HG03095 (cell line): Measurements from ENCODE around the gene TOX3.

Experiments used
- ATAC-seq: cut with Tn5 transposase; IDR thresholded peaks from one replicate; pipeline ENCODE4 v1.9.1; 2021; ENCODE audit warnings: moderate library complexity; ENCODE audit not compliant: unreplicated experiment

The TOX3 gene

GRCh38 chr16:52567193-52567592 lies 20.2 kb upstream of the TOX3 start:
- no peak for ATAC-seq

- no peak for ATAC-seq
Measured at GRCh38 chr16:52563767-52564611, 17.0 kb upstream of the TOX3 start.

GRCh38 chr16:52562770-52563169 lies 15.8 kb upstream of the TOX3 start:
- ATAC-seq = no peak

GRCh38 chr16:52561910-52562741 lies 15.2 kb upstream of the TOX3 start:
- ATAC-seq = no peak

- ATAC-seq = no peak
Measured at GRCh38 chr16:52558448-52558847, 11.5 kb upstream of the TOX3 start.

- no peak for ATAC-seq
Measured at GRCh38 chr16:52557236-52557635, 10.3 kb upstream of the TOX3 start.

GRCh38 chr16:52556083-52556482 lies 9.1 kb upstream of the TOX3 start:
- no peak for ATAC-seq

- ATAC-seq = no peak
Measured at GRCh38 chr16:52555572-52555971, 8.6 kb upstream of the TOX3 start.

GRCh38 chr16:52554334-52554733 lies 7.4 kb upstream of the TOX3 start:
- no peak for ATAC-seq

GRCh38 chr16:52553322-52553721 lies 6.4 kb upstream of the TOX3 start:
- no peak for ATAC-seq

GRCh38 chr16:52552643-52553042 lies 5.7 kb upstream of the TOX3 start:
- no peak for ATAC-seq

GRCh38 chr16:52549011-52549692 lies 2.2 kb upstream of the TOX3 start:
- ATAC-seq = no peak

GRCh38 chr16:52548261-52549010 lies 1.5 kb upstream of the TOX3 start:
- no peak for ATAC-seq

- ATAC-seq = no peak
Measured at GRCh38 chr16:52547834-52548215, 882 bp upstream of the TOX3 start.

GRCh38 chr16:52546291-52547003 lies 496 bp downstream of the TOX3 start:
- no peak for ATAC-seq

GRCh38 chr16:52545898-52546266 lies 1.1 kb downstream of the TOX3 start:
- ATAC-seq = no peak

- no peak for ATAC-seq
Measured at GRCh38 chr16:52545222-52545897, 1.6 kb downstream of the TOX3 start.

- no peak for ATAC-seq
Measured at GRCh38 chr16:52544703-52545102, 2.2 kb downstream of the TOX3 start.

- ATAC-seq = no peak
Measured at GRCh38 chr16:52543654-52544053, 3.3 kb downstream of the TOX3 start.

GRCh38 chr16:52540910-52541309 lies 6.0 kb downstream of the TOX3 start:
- ATAC-seq = no peak
